ENCODE results near the gene TKT.

Gene TKT

GRCh38 chr3:53238886-53239285, 16.9 kb downstream of the TKT start:
- no peak for DNase-seq

GRCh38 chr3:53238051-53238850, 17.6 kb downstream of the TKT start:
- DNase-seq: no peak

GRCh38 chr3:53236112-53236841, 19.5 kb downstream of the TKT start:
- no peak for DNase-seq

- DNase-seq: no peak
Measured at GRCh38 chr3:53235545-53235944, 20.3 kb downstream of the TKT start.

GRCh38 chr3:53234841-53235232, 21.0 kb downstream of the TKT start:
- no peak for DNase-seq

- no peak for DNase-seq
Measured at GRCh38 chr3:53234130-53234840, 21.5 kb downstream of the TKT start.

GRCh38 chr3:53232641-53233377, 23.0 kb downstream of the TKT start:
- no peak for DNase-seq

GRCh38 chr3:53231532-53232511, 24.0 kb downstream of the TKT start:
- no peak for DNase-seq

- no peak for DNase-seq
Measured at GRCh38 chr3:53230789-53231188, 25.0 kb downstream of the TKT start.

GRCh38 chr3:53230041-53230621, 25.7 kb downstream of the TKT start:
- no peak for DNase-seq

GRCh38 chr3:53229606-53230005, 26.2 kb downstream of the TKT start:
- DNase-seq: no peak

GRCh38 chr3:53229171-53229570, 26.7 kb downstream of the TKT start:
- no peak for DNase-seq

GRCh38 chr3:53227993-53228885, 27.6 kb downstream of the TKT start:
- DNase-seq: no peak

GRCh38 chr3:53226841-53227407, 28.9 kb downstream of the TKT start:
- no peak for DNase-seq

GRCh38 chr3:53226142-53226840, 29.5 kb downstream of the TKT start:
- no peak for DNase-seq

GRCh38 chr3:53225651-53226050, 30.2 kb downstream of the TKT start:
- DNase-seq: no peak

GRCh38 chr3:53225181-53225580, 30.6 kb downstream of the TKT start:
- no peak for DNase-seq

GRCh38 chr3:53224536-53224935, 31.3 kb downstream of the TKT start:
- DNase-seq: no peak

GRCh38 chr3:53224026-53224425, 31.8 kb downstream of the TKT start:
- no peak for DNase-seq

Data from effector CD4-positive, alpha-beta T cell (primary cell).